HL-60 (cell line): ENCODE data around the gene TMEM156.

Source experiments
- POLR2AphosphoS5 ChIP-seq: IDR thresholded peaks from 2 replicates; pipeline ENCODE4 v1.6.1; 2012; ENCODE audit warnings: low read depth
- TF ChIP-seq, protein P1 (sequence below): IDR thresholded peaks from one replicate; pipeline ENCODE4 v1.5.1; 2011; ENCODE audit warnings: low read length, control low read depth, inconsistent platforms; ENCODE audit not compliant: insufficient read depth

- no peak for TF ChIP-seq POLR2AphosphoS5
- TF ChIP-seq, protein P1, sequence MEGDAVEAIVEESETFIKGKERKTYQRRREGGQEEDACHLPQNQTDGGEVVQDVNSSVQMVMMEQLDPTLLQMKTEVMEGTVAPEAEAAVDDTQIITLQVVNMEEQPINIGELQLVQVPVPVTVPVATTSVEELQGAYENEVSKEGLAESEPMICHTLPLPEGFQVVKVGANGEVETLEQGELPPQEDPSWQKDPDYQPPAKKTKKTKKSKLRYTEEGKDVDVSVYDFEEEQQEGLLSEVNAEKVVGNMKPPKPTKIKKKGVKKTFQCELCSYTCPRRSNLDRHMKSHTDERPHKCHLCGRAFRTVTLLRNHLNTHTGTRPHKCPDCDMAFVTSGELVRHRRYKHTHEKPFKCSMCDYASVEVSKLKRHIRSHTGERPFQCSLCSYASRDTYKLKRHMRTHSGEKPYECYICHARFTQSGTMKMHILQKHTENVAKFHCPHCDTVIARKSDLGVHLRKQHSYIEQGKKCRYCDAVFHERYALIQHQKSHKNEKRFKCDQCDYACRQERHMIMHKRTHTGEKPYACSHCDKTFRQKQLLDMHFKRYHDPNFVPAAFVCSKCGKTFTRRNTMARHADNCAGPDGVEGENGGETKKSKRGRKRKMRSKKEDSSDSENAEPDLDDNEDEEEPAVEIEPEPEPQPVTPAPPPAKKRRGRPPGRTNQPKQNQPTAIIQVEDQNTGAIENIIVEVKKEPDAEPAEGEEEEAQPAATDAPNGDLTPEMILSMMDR, result no peak
Measured at GRCh38 chr4:38923746-38924145, 108.5 kb downstream of the TMEM156 start.
